Measurements from ENCODE around the gene MSI2.

GRCh38 chr17:57242148-57242547, 14.2 kb upstream of the MSI2 start:
- no peak for TF ChIP-seq SP2 (IDR thresholded peaks at IDR 0.05; ENCODE audit: extremely low read depth, low read depth, low read length, poor library complexity, severe bottlenecking)
- no peak for TF ChIP-seq EZH2 (IDR thresholded peaks at IDR 0.05; ENCODE audit: borderline replicate concordance, low read depth, low read length)
- no peak for TF ChIP-seq ELF4 (CRISPR knock-in tag; IDR thresholded peaks at IDR 0.05)
- TF ChIP-seq GTF2B (IDR thresholded peaks at IDR 0.05; ENCODE audit: extremely low read depth, insufficient read length) = no peak
- no peak for TF ChIP-seq SIN3A (IDR thresholded peaks at IDR 0.05; ENCODE audit: borderline replicate concordance in 2 of 2, control insufficient read depth in 1 of 2, low read depth in 2 of 2, low read length in 2 of 2)
- no peak for TF ChIP-seq ZNF398 (CRISPR knock-in tag; IDR thresholded peaks at IDR 0.05)
- no peak for TF ChIP-seq HNRNPUL1 (IDR thresholded peaks at IDR 0.05; ENCODE audit: low read length)
- TF ChIP-seq ATF6 (CRISPR knock-in tag; IDR thresholded peaks at IDR 0.05) = no peak
- no peak for TF ChIP-seq FOXJ3 (CRISPR knock-in tag; IDR thresholded peaks at IDR 0.05)
- TF ChIP-seq RFX5 (IDR thresholded peaks at IDR 0.05; ENCODE audit: low read depth, low read length) = no peak
- TF ChIP-seq EP300 (IDR thresholded peaks at IDR 0.05; ENCODE audit: low read length) = no peak
- TF ChIP-seq JUND (IDR thresholded peaks at IDR 0.05; ENCODE audit: borderline replicate concordance, low read depth, low read length) = no peak
- TF ChIP-seq JUND (tag; IDR thresholded peaks at IDR 0.05; ENCODE audit: borderline replicate concordance, low read depth, low read length) = no peak

All from K562 (cell line).